Activated B cell treated with CpG ODN at 0.5 μM for 24 hours (primary cell): ENCODE data around the gene XPA. TPM values are rescaled to one million over a fixed set of nuclear protein-coding genes. Genes with fewer than 3 reads are reported as not detected.
A peak's percentile ranks its signal among the peaks of the same experiment; 100 is the strongest.

Experiments used
- ATAC-seq: fragments of 200-7000 bp; cut with Tn5 transposase; one replicate; pipeline ENCODE4 v1.10.0; 2021; ENCODE audit warnings: low read depth, mild to moderate bottlenecking, moderate library complexity
- CTCF ChIA-PET: fragments of 350-600 bp; sonication (Branson Sonifier 250); formaldehyde crosslinking; loops from one replicate; lab custom pipeline; 2021; ENCODE audit warnings: antibody characterized with exemption; lab: Charles Lee
- POLR2A ChIA-PET: fragments of 350-600 bp; sonication (Branson Sonifier 250); formaldehyde crosslinking; loops from one replicate; lab custom pipeline; 2021; ENCODE audit warnings: antibody characterized with exemption; lab: Charles Lee
- DNase-seq: peaks from one replicate; pipeline ENCODE4 v3.0.0; 2022
- H3K27ac Mint-ChIP-seq: one replicate; pipeline ENCODE4 v1.8.0; 2020; ENCODE audit warnings: mixed read lengths
- H3K27me3 Mint-ChIP-seq: one replicate; pipeline ENCODE4 v1.8.0; 2021; ENCODE audit warnings: mixed read lengths
- H3K36me3 Mint-ChIP-seq: one replicate; pipeline ENCODE4 v1.8.0; 2021; ENCODE audit warnings: low read depth, mixed read lengths
- H3K4me1 Mint-ChIP-seq: one replicate; pipeline ENCODE4 v1.8.0; 2021; ENCODE audit warnings: mixed read lengths
- H3K4me3 Mint-ChIP-seq: one replicate; pipeline ENCODE4 v1.8.0; 2020; ENCODE audit warnings: mild to moderate bottlenecking, mixed read lengths
- H3K9me3 Mint-ChIP-seq: one replicate; pipeline ENCODE4 v1.8.0; 2020; ENCODE audit warnings: mixed read lengths
- intact Hi-C: fragments of 100-400 bp; cut with micrococcal nuclease; formaldehyde crosslinking; loops from one replicate; pipeline ENCODE4 v1.15.1; 2024
- total RNA-seq: library from RNA; stranded (reverse); gene quantifications from 2 replicates; pipeline ENCODE4 v1.2.3, GENCODE V29; 2022
- TF ChIP-seq, protein P1 (sequence below): fragments of 200-600 bp; IDR thresholded peaks from one replicate; pipeline ENCODE4 v1.8.0; 2022; ENCODE audit warnings: antibody characterized with exemption, mild to moderate bottlenecking

The XPA gene
- total RNA-seq, 1 donor from 2014 or later, result 18.1 TPM

- Mint-ChIP-seq H3K9me3 (no peaks in the 10 kb centered on the region), H3K27me3 (peaks cover 37% of the 10 kb centered on the region), H3K27ac (no peak overlapping the region), H3K36me3 (no peaks in the 10 kb centered on the region), H3K4me1 (no peaks in the 10 kb centered on the region), H3K4me3 (no peak overlapping the region)
- POLR2A ChIA-PET, result no interaction called here
- TF ChIP-seq, protein P1, sequence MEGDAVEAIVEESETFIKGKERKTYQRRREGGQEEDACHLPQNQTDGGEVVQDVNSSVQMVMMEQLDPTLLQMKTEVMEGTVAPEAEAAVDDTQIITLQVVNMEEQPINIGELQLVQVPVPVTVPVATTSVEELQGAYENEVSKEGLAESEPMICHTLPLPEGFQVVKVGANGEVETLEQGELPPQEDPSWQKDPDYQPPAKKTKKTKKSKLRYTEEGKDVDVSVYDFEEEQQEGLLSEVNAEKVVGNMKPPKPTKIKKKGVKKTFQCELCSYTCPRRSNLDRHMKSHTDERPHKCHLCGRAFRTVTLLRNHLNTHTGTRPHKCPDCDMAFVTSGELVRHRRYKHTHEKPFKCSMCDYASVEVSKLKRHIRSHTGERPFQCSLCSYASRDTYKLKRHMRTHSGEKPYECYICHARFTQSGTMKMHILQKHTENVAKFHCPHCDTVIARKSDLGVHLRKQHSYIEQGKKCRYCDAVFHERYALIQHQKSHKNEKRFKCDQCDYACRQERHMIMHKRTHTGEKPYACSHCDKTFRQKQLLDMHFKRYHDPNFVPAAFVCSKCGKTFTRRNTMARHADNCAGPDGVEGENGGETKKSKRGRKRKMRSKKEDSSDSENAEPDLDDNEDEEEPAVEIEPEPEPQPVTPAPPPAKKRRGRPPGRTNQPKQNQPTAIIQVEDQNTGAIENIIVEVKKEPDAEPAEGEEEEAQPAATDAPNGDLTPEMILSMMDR, result peak; percentile 49
- intact Hi-C loops, result loop anchor here (1.0 to 5.0 kb wide), 7 partner anchors 13 to 553 kb away; partner anchors contain the start of genes FOXE1 and XPA
- ATAC-seq (peak; percentile 83), DNase-seq (no peak)
- CTCF ChIA-PET, result interaction anchor here (1.0 kb wide), 2 partner anchors 190 to 192 kb away, joined by 3 read pairs; no protein-coding TSS in a partner anchor
Measured at GRCh38 chr9:97710356-97711222, 13.4 kb upstream of the XPA start.

DNA sequence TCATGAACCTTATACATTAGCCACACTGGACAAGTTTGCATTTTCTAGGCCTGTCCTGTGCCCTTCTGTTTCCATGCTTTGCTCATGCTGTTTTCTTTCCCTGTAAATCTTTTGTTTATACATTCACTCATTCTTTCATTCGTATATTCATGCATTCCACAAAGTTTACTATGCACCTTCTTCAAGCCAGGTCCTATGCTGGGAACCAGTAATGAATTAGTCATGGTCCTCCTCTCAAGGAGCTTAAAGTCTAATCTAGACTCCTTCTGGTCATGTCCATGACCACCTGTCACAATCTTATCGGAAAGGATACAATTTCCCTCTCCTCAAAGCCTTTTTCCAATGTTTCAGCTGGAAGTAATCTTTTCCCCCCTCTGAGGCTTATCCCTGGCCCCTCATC is 9.1 kb upstream of the XPA start:
- ChIA-PET POLR2A (no interaction called here), CTCF (interaction anchor here (1.1 kb wide), 1 partner anchor 195 kb away, joined by 3 read pairs; no protein-coding TSS in a partner anchor)
- Mint-ChIP-seq H3K27ac (no peak overlapping the region), H3K4me3 (no peak overlapping the region), H3K4me1 (peaks cover 3% of the 10 kb centered on the region), H3K36me3 (no peaks in the 10 kb centered on the region), H3K9me3 (peaks cover 2% of the 10 kb centered on the region), H3K27me3 (peaks cover 30% of the 10 kb centered on the region)
- no peak for DNase-seq
- intact Hi-C loops, result no loop called here
- ATAC-seq, result no peak
- TF ChIP-seq, protein P1, result no peak

DNA sequence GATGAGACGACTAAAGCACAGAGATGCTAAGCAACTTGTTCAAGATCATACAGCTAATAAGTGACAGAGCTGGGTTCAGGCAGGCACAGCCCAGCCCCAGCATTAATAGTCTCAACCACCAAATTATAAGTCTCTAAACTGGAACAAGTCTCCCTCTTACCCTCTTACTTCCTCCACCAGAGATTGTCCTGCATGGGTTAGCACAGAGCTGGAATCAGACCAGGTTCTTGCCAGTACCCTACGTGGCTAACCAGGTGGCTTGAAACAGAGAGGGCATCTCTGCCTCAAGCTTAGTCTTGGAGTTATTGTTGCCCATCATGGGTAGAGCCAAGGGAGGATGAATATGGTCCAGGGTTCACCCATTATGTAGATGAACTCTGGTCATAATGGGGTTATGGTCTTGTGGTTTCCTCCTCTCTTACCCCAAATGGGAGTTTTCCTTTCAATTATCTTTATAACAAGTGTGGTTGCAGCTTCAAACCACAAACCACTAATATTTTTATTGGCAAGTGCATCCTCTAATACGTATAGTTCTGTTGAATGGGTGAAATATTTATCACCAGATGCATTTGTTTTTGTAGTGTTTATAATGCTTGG is 8.3 kb upstream of the XPA start:
- intact Hi-C loops, result no loop called here
- ATAC-seq (no peak), DNase-seq (no peak)
- Mint-ChIP-seq H3K27me3 (peaks cover 29% of the 10 kb centered on the region), H3K4me3 (no peak overlapping the region), H3K4me1 (peaks cover 3% of the 10 kb centered on the region), H3K27ac (no peak overlapping the region), H3K36me3 (no peaks in the 10 kb centered on the region), H3K9me3 (peaks cover 2% of the 10 kb centered on the region)
- POLR2A ChIA-PET, result interaction anchor here (0.5 kb wide), 1 partner anchor 9 kb away, joined by 3 read pairs; no protein-coding TSS in a partner anchor
- TF ChIP-seq, protein P1, result no peak
- CTCF ChIA-PET, result interaction anchor here (1.1 kb wide), 1 partner anchor 196 kb away, joined by 3 read pairs; no protein-coding TSS in a partner anchor

DNA sequence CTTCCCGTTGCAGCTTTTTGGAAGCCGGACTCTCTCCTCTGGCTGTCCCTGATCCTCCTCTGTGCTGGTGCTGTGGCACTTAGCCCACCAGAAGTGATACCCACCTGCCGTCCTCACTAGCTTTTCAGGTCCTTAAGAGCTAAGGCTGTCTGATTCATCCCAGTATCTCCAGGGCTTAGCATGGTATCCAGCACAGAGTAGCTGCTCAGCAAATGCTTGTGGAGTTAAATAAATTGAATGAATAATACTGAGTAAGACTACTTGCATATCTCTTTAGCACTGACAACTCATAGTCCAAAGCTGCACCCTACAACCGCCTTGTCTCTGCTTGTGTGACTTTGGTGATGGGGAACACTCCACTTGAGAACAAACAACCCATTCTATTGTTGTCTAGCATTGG is 7.7 kb upstream of the XPA start:
- POLR2A ChIA-PET, result no interaction called here
- intact Hi-C loops, result no loop called here
- Mint-ChIP-seq H3K4me3 (no peak overlapping the region), H3K9me3 (peaks cover 2% of the 10 kb centered on the region), H3K4me1 (peaks cover 4% of the 10 kb centered on the region), H3K36me3 (no peaks in the 10 kb centered on the region), H3K27ac (no peak overlapping the region), H3K27me3 (peaks cover 25% of the 10 kb centered on the region)
- ATAC-seq, result no peak
- no peak for DNase-seq
- CTCF ChIA-PET, result no interaction called here
- TF ChIP-seq, protein P1, result no peak

DNA sequence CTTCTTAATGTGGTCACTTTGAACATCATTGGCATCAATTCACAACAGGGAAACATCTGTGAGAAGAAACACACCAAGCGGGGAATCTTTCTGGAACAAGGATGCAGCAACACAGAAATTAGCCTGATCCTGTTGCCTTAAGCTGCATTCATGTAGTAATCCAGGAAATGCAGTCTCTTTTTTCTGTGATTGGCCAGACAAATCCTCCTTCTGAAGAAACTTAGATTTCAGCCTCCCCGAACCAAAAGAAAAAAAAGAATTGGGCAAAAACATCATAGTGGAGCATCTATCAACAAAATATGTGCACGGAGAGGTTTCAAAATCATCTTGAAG is 7.2 kb upstream of the XPA start:
- H3K4me3 Mint-ChIP-seq, result no peak overlapping the region
- DNase-seq (no peak), ATAC-seq (no peak)
- ChIA-PET POLR2A (no interaction called here), CTCF (interaction anchor here (1.0 to 1.6 kb wide), 2 partner anchors 12 to 197 kb away, joined by 3 read pairs; no protein-coding TSS in a partner anchor)
- peaks cover 25% of the 10 kb centered on the region for H3K27me3 Mint-ChIP-seq
- H3K4me1 Mint-ChIP-seq, result peaks cover 9% of the 10 kb centered on the region
- H3K9me3 Mint-ChIP-seq, result peaks cover 2% of the 10 kb centered on the region
- intact Hi-C loops, result no loop called here
- H3K27ac Mint-ChIP-seq, result no peak overlapping the region
- H3K36me3 Mint-ChIP-seq, result no peaks in the 10 kb centered on the region
- TF ChIP-seq, protein P1, result no peak
